Cardiac muscle cell (in vitro differentiated cells and primary cell): ENCODE data around the gene KCNK2. TPM values are rescaled to one million over a fixed set of nuclear protein-coding genes. Genes with fewer than 3 reads are reported as not detected.

Experiments used
- DNase-seq, 2 donors: peaks; one replicate each; pipeline versions ENCODE4 v3.0.0 to v3.0.0-alpha.2; 2010 to 2017; ENCODE audit warnings: low read depth in 1 of 2, low spot score in 1 of 2
- H3K27ac ChIP-seq: fragments of 200-600 bp; sonication (generic); 2 replicates; pipeline ENCODE4 v1.5.1; 2016
- H3K27me3 ChIP-seq: fragments of 200-600 bp; sonication (generic); 2 replicates; pipeline ENCODE4 v1.6.0; 2016; ENCODE audit warnings: control low read depth
- H3K36me3 ChIP-seq: fragments of 200-600 bp; sonication (generic); 2 replicates; pipeline ENCODE4 v1.5.1; 2016; ENCODE audit warnings: control low read depth
- H3K4me1 ChIP-seq: fragments of 200-600 bp; sonication (generic); 2 replicates; pipeline ENCODE4 v1.8.1; 2017; ENCODE audit warnings: low read depth, mild to moderate bottlenecking, mixed run types
- H3K4me3 ChIP-seq: fragments of 200-600 bp; sonication (generic); 2 replicates; pipeline ENCODE4 v1.5.1; 2016; ENCODE audit warnings: mild to moderate bottlenecking
- H3K9me3 ChIP-seq: fragments of 200-600 bp; sonication (generic); 2 replicates; pipeline ENCODE4 v1.5.1; 2017; ENCODE audit warnings: low read depth, mild to moderate bottlenecking, control low read depth
- CTCF ChIP-seq: IDR thresholded peaks from 2 replicates; pipeline ENCODE4 v1.5.1; 2012; ENCODE audit warnings: low read depth, mild to moderate bottlenecking, low read length
- polyA plus RNA-seq: library from polyadenylated mRNA; unstranded; fragments of >200 nt; fragmentation: Nextera tagmentation; extraction: Ambion mirVana; gene quantifications from 2 replicates; pipeline ENCODE4 v1.2.1, GENCODE V29; 2016
- total RNA-seq: library from RNA; depleted of rRNA; stranded (reverse); fragments of >200 nt; gene quantifications from 2 replicates; pipeline ENCODE4 v1.2.3, GENCODE V29; 2016

Gene KCNK2
- total and polyA plus RNA-seq, 2 experiments from 2014 or later: not detected

GRCh38 chr1:215113776-215114153, 31.2 kb downstream of the KCNK2 start:
- DNase-seq: no peak
- no peaks in the 10 kb centered on the region for H3K4me1 ChIP-seq
- no peak for TF ChIP-seq CTCF
- no peak overlapping the region for H3K27ac ChIP-seq
- no peaks in the 10 kb centered on the region for H3K27me3 ChIP-seq
- no peaks in the 10 kb centered on the region for H3K36me3 ChIP-seq
- H3K4me3 ChIP-seq: no peak overlapping the region
- no peaks in the 10 kb centered on the region for H3K9me3 ChIP-seq

GRCh38 chr1:215114154-215114933, 31.8 kb downstream of the KCNK2 start:
- Histone ChIP-seq H3K27ac (no peak overlapping the region), H3K4me3 (no peak overlapping the region), H3K36me3 (no peaks in the 10 kb centered on the region), H3K4me1 (no peaks in the 10 kb centered on the region), H3K27me3 (no peaks in the 10 kb centered on the region), H3K9me3 (no peaks in the 10 kb centered on the region)
- DNase-seq: peak in 1 of 2 donors; percentile 38
- no peak for TF ChIP-seq CTCF

GRCh38 chr1:215115760-215116159, 33.2 kb downstream of the KCNK2 start:
- Histone ChIP-seq H3K27ac (no peak overlapping the region), H3K9me3 (no peaks in the 10 kb centered on the region), H3K4me3 (no peak overlapping the region), H3K4me1 (no peaks in the 10 kb centered on the region), H3K27me3 (no peaks in the 10 kb centered on the region), H3K36me3 (no peaks in the 10 kb centered on the region)
- no peak for DNase-seq
- no peak for TF ChIP-seq CTCF

DNA sequence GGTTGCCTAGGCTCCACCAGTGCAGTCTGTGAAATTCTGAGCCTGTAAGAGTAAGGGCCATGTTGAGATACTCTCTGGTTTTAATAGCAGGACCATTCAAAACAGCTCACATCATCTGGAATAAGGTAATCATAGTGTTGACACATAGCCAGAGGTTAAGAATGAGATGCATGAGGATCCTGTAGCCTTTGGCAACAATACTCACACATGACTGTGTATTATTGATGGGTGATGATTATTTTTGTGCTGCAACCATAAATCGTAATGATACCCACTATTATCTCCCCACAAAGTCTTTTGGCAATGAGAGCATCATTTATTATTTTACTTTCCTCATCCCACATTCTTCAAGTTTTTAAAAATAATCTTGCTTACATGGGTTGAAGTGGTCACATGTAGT, 35.5 kb downstream of the KCNK2 start:
- no peak overlapping the region for H3K4me3 ChIP-seq
- no peaks in the 10 kb centered on the region for H3K27me3 ChIP-seq
- no peak for DNase-seq
- no peaks in the 10 kb centered on the region for H3K9me3 ChIP-seq
- H3K27ac ChIP-seq: no peak overlapping the region
- no peaks in the 10 kb centered on the region for H3K4me1 ChIP-seq
- no peaks in the 10 kb centered on the region for H3K36me3 ChIP-seq
- TF ChIP-seq CTCF: no peak

GRCh38 chr1:215119056-215119455, 36.5 kb downstream of the KCNK2 start:
- Histone ChIP-seq H3K9me3 (no peaks in the 10 kb centered on the region), H3K4me3 (no peak overlapping the region), H3K36me3 (no peaks in the 10 kb centered on the region), H3K27me3 (no peaks in the 10 kb centered on the region), H3K4me1 (no peaks in the 10 kb centered on the region), H3K27ac (no peak overlapping the region)
- no peak for DNase-seq
- TF ChIP-seq CTCF: no peak
